Naive thymus-derived CD8-positive, alpha-beta T cell (primary cell): ENCODE measurements around the gene TUBGCP2. TPM values are rescaled to one million over a fixed set of nuclear protein-coding genes. Genes with fewer than 3 reads are reported as not detected.
A peak's percentile ranks its signal among the peaks of the same experiment; 100 is the strongest.

Experiments used
- ATAC-seq, 2 donors: fragments of 150-1000 bp; cut with Tn5 transposase in 1 of 2; sonication (Bioruptor Pico), chemical (Tn5 transposase) in 1 of 2; 1 replicate in 1 of 2; 2 replicates in 1 of 2; pipeline ENCODE4 v1.10.0; 2021; ENCODE audit warnings: mild to moderate bottlenecking in 2 of 2, moderate library complexity in 2 of 2
- POLR2A ChIA-PET: fragments of 350-600 bp; sonication (Branson Sonifier 250); formaldehyde crosslinking; loops from one replicate; lab custom pipeline; 2021; ENCODE audit warnings: antibody characterized with exemption; lab: Charles Lee
- DNase-seq, 10 donors: peaks; one replicate each; pipeline versions ENCODE4 v3.0.0 to v3.0.0-alpha.2; 2020 to 2022
- H3K27ac Mint-ChIP-seq, 10 donors: one replicate each; pipeline ENCODE4 v1.8.0; 2020 to 2022; ENCODE audit warnings: mild to moderate bottlenecking in 10 of 10, mixed read lengths in 10 of 10, moderate library complexity in 4 of 10, inconsistent platforms in 1 of 10
- H3K27me3 Mint-ChIP-seq, 5 donors: one replicate each; pipeline ENCODE4 v1.8.0; 2021 to 2022; ENCODE audit warnings: mixed read lengths in 5 of 5
- H3K36me3 Mint-ChIP-seq, 3 donors: one replicate each; pipeline ENCODE4 v1.8.0; 2020 to 2022; ENCODE audit warnings: mixed read lengths in 3 of 3, mild to moderate bottlenecking in 2 of 3, inconsistent platforms in 1 of 3
- H3K4me1 Mint-ChIP-seq, 4 donors: one replicate each; pipeline ENCODE4 v1.8.0; 2021 to 2022; ENCODE audit warnings: mixed read lengths in 4 of 4
- H3K4me3 Mint-ChIP-seq, 10 donors: one replicate each; pipeline ENCODE4 v1.8.0; 2020 to 2022; ENCODE audit warnings: mild to moderate bottlenecking in 10 of 10, mixed read lengths in 10 of 10, moderate library complexity in 6 of 10, inconsistent platforms in 1 of 10
- H3K9me3 Mint-ChIP-seq, 9 donors: one replicate each; pipeline ENCODE4 v1.8.0; 2020 to 2022; ENCODE audit warnings: mixed read lengths in 9 of 9, mild to moderate bottlenecking in 3 of 9, inconsistent platforms in 1 of 9, moderate library complexity in 1 of 9
- polyA plus RNA-seq, 3 donors: library from polyadenylated mRNA; unstranded; fragments of 300-500 nt; fragmentation: Illumina TruSeq; gene quantifications; one replicate each; pipeline ENCODE4 v1.2.3, GENCODE V29; 2021
- total RNA-seq, 8 experiments: library from RNA in 2 of 8; stranded (reverse) in 2 of 8; gene quantifications; one replicate each; pipeline ENCODE4 v1.2.3 and lab custom pipeline; 2021 to 2026

The TUBGCP2 gene
- total and polyA plus RNA-seq, 5 experiments from 2014 or later: 24.7 to 72.9 (median 35.6) TPM

- Mint-ChIP-seq H3K36me3 (peaks cover 0 to 39% (median 7%) of the 10 kb centered on the region in 3 donors), H3K9me3 (peaks cover 0 to 5% (median 0%) of the 10 kb centered on the region in 9 donors), H3K27me3 (peaks cover 0 to 5% (median 0%) of the 10 kb centered on the region in 5 donors), H3K27ac (peak overlapping the region in 9 of 10 donors; percentile 19 to 100 (median 92)), H3K4me1 (peaks cover 18 to 42% (median 34%) of the 10 kb centered on the region in 4 donors), H3K4me3 (peak overlapping the region; percentile 54 to 94 (median 74))
- POLR2A ChIA-PET: interaction anchor here (0.5 to 1.6 kb wide), 3 partner anchors 15 to 46 kb away, joined by 3 to 5 read pairs (median 3); no protein-coding TSS in a partner anchor
- no peak for ATAC-seq
- DNase-seq: no peak
Measured at GRCh38 chr10:133309720-133310398, 1.2 kb upstream of the TUBGCP2 start.

- H3K27me3 Mint-ChIP-seq: peaks cover 0 to 5% (median 0%) of the 10 kb centered on the region in 5 donors
- peaks cover 15 to 41% (median 35%) of the 10 kb centered on the region in 4 donors for H3K4me1 Mint-ChIP-seq
- H3K4me3 Mint-ChIP-seq: peak overlapping the region; percentile 69 to 94 (median 77)
- DNase-seq: peak in 9 of 10 donors; percentile 82 to 96 (median 95)
- peaks cover 0 to 39% (median 7%) of the 10 kb centered on the region in 3 donors for H3K36me3 Mint-ChIP-seq
- ATAC-seq: peak; percentile 65 to 69
- H3K27ac Mint-ChIP-seq: peak overlapping the region; percentile 19 to 100 (median 92)
- peaks cover 0 to 5% (median 0%) of the 10 kb centered on the region in 9 donors for H3K9me3 Mint-ChIP-seq
- POLR2A ChIA-PET: interaction anchor here (1.4 to 1.6 kb wide), 2 partner anchors 15 to 26 kb away, joined by 3 read pairs; no protein-coding TSS in a partner anchor
Measured at GRCh38 chr10:133309100-133309719, 538 bp upstream of the TUBGCP2 start.

- H3K4me1 Mint-ChIP-seq: peaks cover 15 to 48% (median 41%) of the 10 kb centered on the region in 4 donors
- peaks cover 0 to 41% (median 6%) of the 10 kb centered on the region in 3 donors for H3K36me3 Mint-ChIP-seq
Measured at GRCh38 chr10:133307776-133308420, 774 bp downstream of the TUBGCP2 start.

GRCh38 chr10:133306941-133307379 is 1.7 kb downstream of the TUBGCP2 start:
- Mint-ChIP-seq H3K36me3 (peaks cover 0 to 41% (median 3%) of the 10 kb centered on the region in 3 donors), H3K4me3 (peak overlapping the region in 8 of 10 donors; percentile 32 to 99 (median 95)), H3K27ac (peak overlapping the region; percentile 91 to 100 (median 100)), H3K27me3 (peaks cover 0 to 5% (median 0%) of the 10 kb centered on the region in 5 donors), H3K9me3 (peaks cover 0 to 5% (median 0%) of the 10 kb centered on the region in 9 donors), H3K4me1 (peaks cover 15 to 51% (median 41%) of the 10 kb centered on the region in 4 donors)
- DNase-seq: peak in 1 of 10 donors; percentile 63
- POLR2A ChIA-PET: interaction anchor here (1.2 to 2.0 kb wide), 3 partner anchors 23 to 49 kb away, joined by 3 to 8 read pairs (median 5); no protein-coding TSS in a partner anchor
- ATAC-seq: no peak

More at GRCh38 chr10:133307776-133308420, 774 bp downstream of the TUBGCP2 start:
- peak overlapping the region; percentile 94 to 100 (median 100) for H3K27ac Mint-ChIP-seq
- peaks cover 0 to 5% (median 0%) of the 10 kb centered on the region in 5 donors for H3K27me3 Mint-ChIP-seq
- ATAC-seq (peak; percentile 62 to 70), DNase-seq (peak; percentile 78 to 95 (median 87))
- H3K9me3 Mint-ChIP-seq: peaks cover 0 to 5% (median 0%) of the 10 kb centered on the region in 9 donors
- POLR2A ChIA-PET: interaction anchor here (0.6 to 2.0 kb wide), 5 partner anchors 22 to 98 kb away, joined by 3 to 10 read pairs (median 5); no protein-coding TSS in a partner anchor
- H3K4me3 Mint-ChIP-seq: peak overlapping the region; percentile 94 to 99 (median 98)

GRCh38 chr10:133306097-133306476 is 2.6 kb downstream of the TUBGCP2 start:
- ATAC-seq: no peak
- H3K27ac Mint-ChIP-seq: peak overlapping the region in 4 of 10 donors; percentile 57 to 100 (median 70)
- H3K36me3 Mint-ChIP-seq: peaks cover 0 to 38% (median 3%) of the 10 kb centered on the region in 3 donors
- peak in 1 of 10 donors; percentile 7 for DNase-seq
- peaks cover 0 to 5% (median 0%) of the 10 kb centered on the region in 5 donors for H3K27me3 Mint-ChIP-seq
- POLR2A ChIA-PET: no interaction called here
- no peak overlapping the region for H3K4me3 Mint-ChIP-seq
- peaks cover 0 to 5% (median 0%) of the 10 kb centered on the region in 9 donors for H3K9me3 Mint-ChIP-seq
- H3K4me1 Mint-ChIP-seq: peaks cover 15 to 51% (median 41%) of the 10 kb centered on the region in 4 donors

GRCh38 chr10:133303206-133303605 is 5.5 kb downstream of the TUBGCP2 start:
- peaks cover 0 to 4% (median 0%) of the 10 kb centered on the region in 5 donors for H3K27me3 Mint-ChIP-seq
- peak overlapping the region in 1 of 10 donors; percentile 34 for H3K27ac Mint-ChIP-seq
- DNase-seq (peak in 1 of 10 donors; percentile 57), ATAC-seq (no peak)
- no peak overlapping the region for H3K4me3 Mint-ChIP-seq
- H3K9me3 Mint-ChIP-seq: peaks cover 0 to 4% (median 0%) of the 10 kb centered on the region in 9 donors
- POLR2A ChIA-PET: interaction anchor here (0.5 kb wide), 1 partner anchor 44 kb away, joined by 3 read pairs; the partner anchor contains the start of gene PRAP1
- H3K36me3 Mint-ChIP-seq: peaks cover 6 to 54% (median 15%) of the 10 kb centered on the region in 3 donors
- H3K4me1 Mint-ChIP-seq: peaks cover 14 to 52% (median 39%) of the 10 kb centered on the region in 4 donors

GRCh38 chr10:133302230-133302629 is 6.4 kb downstream of the TUBGCP2 start:
- Mint-ChIP-seq H3K27ac (no peak overlapping the region), H3K27me3 (no peaks in the 10 kb centered on the region), H3K4me1 (peaks cover 11 to 42% (median 30%) of the 10 kb centered on the region in 4 donors), H3K4me3 (no peak overlapping the region), H3K9me3 (no peaks in the 10 kb centered on the region), H3K36me3 (peaks cover 6 to 60% (median 21%) of the 10 kb centered on the region in 3 donors)
- ATAC-seq (no peak), DNase-seq (peak in 1 of 10 donors; percentile 30)
- POLR2A ChIA-PET: no interaction called here

- DNase-seq: peak in 1 of 10 donors; percentile 3
- Mint-ChIP-seq H3K4me1 (peaks cover 6 to 22% (median 12%) of the 10 kb centered on the region in 4 donors), H3K27ac (no peak overlapping the region), H3K4me3 (no peak overlapping the region), H3K9me3 (no peaks in the 10 kb centered on the region), H3K36me3 (peaks cover 6 to 76% (median 25%) of the 10 kb centered on the region in 3 donors), H3K27me3 (no peaks in the 10 kb centered on the region)
- ATAC-seq: no peak
- POLR2A ChIA-PET: no interaction called here
Measured at GRCh38 chr10:133299738-133300137, 8.9 kb downstream of the TUBGCP2 start.

- peaks cover 6 to 82% (median 25%) of the 10 kb centered on the region in 3 donors for H3K36me3 Mint-ChIP-seq
- H3K27me3 Mint-ChIP-seq: no peaks in the 10 kb centered on the region
- H3K9me3 Mint-ChIP-seq: no peaks in the 10 kb centered on the region
- no peak overlapping the region for H3K4me3 Mint-ChIP-seq
- H3K27ac Mint-ChIP-seq: no peak overlapping the region
- peak in 1 of 10 donors; percentile 8 for DNase-seq
- H3K4me1 Mint-ChIP-seq: peaks cover 4 to 19% (median 8%) of the 10 kb centered on the region in 4 donors
- POLR2A ChIA-PET: no interaction called here
- ATAC-seq: no peak
Measured at GRCh38 chr10:133299224-133299623, 9.4 kb downstream of the TUBGCP2 start.

GRCh38 chr10:133298466-133298865 is 10.2 kb downstream of the TUBGCP2 start:
- DNase-seq: peak in 1 of 10 donors; percentile 62
- H3K36me3 Mint-ChIP-seq: peaks cover 6 to 86% (median 30%) of the 10 kb centered on the region in 3 donors
- H3K4me3 Mint-ChIP-seq: no peak overlapping the region
- no peak for ATAC-seq
- H3K9me3 Mint-ChIP-seq: no peaks in the 10 kb centered on the region
- H3K27ac Mint-ChIP-seq: peak overlapping the region in 1 of 10 donors; percentile 86
- POLR2A ChIA-PET: no interaction called here
- no peaks in the 10 kb centered on the region for H3K27me3 Mint-ChIP-seq
- peaks cover under 1 to 11% (median 2%) of the 10 kb centered on the region in 4 donors for H3K4me1 Mint-ChIP-seq

- peak overlapping the region in 1 of 10 donors; percentile 4 for H3K27ac Mint-ChIP-seq
Measured at GRCh38 chr10:133297504-133297903, 11.2 kb downstream of the TUBGCP2 start.

More at GRCh38 chr10:133297504-133297903, 11.2 kb downstream of the TUBGCP2 start:
- no peak for ATAC-seq
- Mint-ChIP-seq H3K27me3 (no peaks in the 10 kb centered on the region), H3K4me3 (no peak overlapping the region), H3K9me3 (no peaks in the 10 kb centered on the region), H3K4me1 (peaks cover 0 to 7% (median 1%) of the 10 kb centered on the region in 4 donors), H3K36me3 (peaks cover 6 to 85% (median 28%) of the 10 kb centered on the region in 3 donors)
- no peak for DNase-seq
- POLR2A ChIA-PET: no interaction called here
